LHCN-M2 (cell line): ENCODE measurements around the gene MVB12B. TPM values are rescaled to one million over a fixed set of nuclear protein-coding genes. Genes with fewer than 3 reads are reported as not detected.

Source experiments
- DNase-seq: peaks from one replicate; pipeline ENCODE4 v3.0.0-alpha.2; 2012; ENCODE audit warnings: low read depth
- total RNA-seq: library from RNA; depleted of rRNA; stranded (reverse); fragments of >200 nt; gene quantifications from 2 replicates; pipeline ENCODE4 v1.2.3, GENCODE V29; 2014

The MVB12B gene
- total RNA-seq, 1 experiment from 2014 or later = 4.8 TPM

GRCh38 chr9:126516936-126517832 lies 190.6 kb downstream of the MVB12B start:
- DNase-seq = peak; percentile 55

GRCh38 chr9:126517833-126518356 lies 191.3 kb downstream of the MVB12B start:
- DNase-seq = no peak

DNA sequence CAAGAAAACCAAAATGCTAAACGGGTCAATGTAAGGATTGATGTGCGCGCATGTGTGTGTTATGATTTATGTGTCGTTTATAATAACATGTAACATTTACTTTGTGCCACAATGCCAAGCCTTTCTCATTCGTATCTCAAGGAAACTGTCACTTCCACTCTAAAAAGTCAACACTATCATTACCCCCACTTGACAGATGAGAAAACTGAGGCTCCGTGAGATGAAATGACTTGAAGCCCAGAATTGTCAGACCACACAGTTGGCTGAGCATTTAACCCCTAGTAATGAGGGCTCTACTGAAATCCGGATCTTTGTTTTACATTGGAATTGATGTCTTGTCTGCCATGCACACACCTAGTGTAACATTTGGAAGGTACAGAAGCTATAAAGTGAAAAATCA lies 192.1 kb downstream of the MVB12B start:
- no peak for DNase-seq

GRCh38 chr9:126519660-126520420 lies 193.2 kb downstream of the MVB12B start:
- peak; percentile 35 for DNase-seq

GRCh38 chr9:126520453-126520852 lies 193.8 kb downstream of the MVB12B start:
- DNase-seq = no peak

DNA sequence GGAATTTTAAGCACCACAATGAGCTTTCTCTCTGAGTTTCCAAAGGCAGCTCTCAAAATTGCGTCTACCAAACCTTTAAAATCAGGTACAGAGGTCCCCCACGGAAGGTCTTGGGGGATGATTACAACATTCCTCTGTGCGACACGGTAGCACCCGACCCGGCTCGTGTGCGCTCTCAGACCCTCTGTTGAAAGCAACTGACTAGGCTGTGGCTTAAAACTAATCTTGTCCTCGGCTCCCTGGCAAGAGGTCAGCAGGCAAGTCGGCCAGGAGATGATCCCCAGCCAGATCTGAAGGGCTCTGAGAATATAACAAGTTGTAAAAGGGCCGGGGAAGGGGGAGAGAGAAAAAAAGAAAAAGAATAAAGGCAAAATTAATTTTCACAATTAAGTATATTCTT lies 194.5 kb downstream of the MVB12B start:
- DNase-seq = no peak

- DNase-seq = no peak
These were observed 194.9 kb downstream of the MVB12B start for GRCh38 chr9:126521551-126521950.

GRCh38 chr9:126521976-126522590 lies 195.5 kb downstream of the MVB12B start:
- no peak for DNase-seq

DNA sequence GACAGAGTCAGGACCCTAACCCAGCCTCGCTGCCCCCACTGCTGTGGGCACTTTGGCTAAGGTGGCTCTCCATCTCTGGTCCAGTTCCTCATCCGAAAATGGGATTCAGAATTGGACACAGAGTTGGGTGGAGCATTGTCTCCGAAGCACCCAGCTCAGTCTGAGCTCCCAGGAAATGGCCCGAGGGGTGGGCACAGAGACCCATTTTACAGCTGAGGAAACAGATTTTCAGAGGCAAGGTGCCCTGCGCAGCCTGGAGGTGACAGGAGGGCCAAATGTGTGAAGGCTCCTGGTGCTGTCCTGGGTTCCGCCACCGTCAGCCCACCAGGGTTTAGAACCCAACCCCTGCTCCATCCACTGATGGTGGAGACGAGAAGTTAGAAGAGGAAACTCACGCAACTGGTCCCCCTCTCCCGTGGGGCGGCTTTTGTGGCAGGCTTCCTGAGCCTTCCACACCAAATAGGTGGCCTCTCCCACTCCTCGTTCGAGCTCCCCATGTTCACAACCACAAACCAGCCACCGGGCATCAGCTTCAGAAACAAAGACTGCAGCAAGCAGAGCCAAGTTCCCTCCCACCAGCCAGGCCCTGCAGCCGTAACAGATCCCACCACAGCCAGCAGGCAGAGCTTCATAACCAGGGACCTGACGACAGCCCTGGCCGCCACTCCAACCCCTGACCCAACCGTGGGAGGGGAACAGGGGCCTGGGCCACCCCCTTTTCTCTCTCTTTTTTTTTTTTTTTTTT lies 196.2 kb downstream of the MVB12B start:
- DNase-seq = no peak

DNA sequence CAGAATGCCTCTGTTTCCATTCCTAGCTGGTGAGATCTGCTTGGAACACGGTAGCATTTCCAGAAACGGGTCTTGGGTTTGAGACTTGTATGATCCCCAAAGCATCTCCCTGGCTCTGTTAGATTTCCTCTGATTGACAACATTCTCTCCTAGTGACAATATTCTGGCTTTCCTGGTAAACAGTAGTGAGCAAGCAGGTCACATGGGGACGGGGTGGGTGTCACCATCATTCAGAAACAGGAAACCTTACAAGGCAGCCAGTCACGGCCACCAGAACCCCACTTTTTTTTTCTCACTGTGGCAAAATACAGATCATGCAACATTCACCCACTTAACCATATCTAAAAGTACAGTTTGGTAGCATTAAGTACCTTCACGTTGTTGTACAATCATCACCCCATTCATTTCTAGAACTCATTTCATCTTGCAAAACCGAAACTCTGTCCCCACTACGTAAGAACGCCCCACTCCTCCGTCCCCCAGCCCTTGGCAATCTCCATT lies 197.0 kb downstream of the MVB12B start:
- DNase-seq = no peak

DNA sequence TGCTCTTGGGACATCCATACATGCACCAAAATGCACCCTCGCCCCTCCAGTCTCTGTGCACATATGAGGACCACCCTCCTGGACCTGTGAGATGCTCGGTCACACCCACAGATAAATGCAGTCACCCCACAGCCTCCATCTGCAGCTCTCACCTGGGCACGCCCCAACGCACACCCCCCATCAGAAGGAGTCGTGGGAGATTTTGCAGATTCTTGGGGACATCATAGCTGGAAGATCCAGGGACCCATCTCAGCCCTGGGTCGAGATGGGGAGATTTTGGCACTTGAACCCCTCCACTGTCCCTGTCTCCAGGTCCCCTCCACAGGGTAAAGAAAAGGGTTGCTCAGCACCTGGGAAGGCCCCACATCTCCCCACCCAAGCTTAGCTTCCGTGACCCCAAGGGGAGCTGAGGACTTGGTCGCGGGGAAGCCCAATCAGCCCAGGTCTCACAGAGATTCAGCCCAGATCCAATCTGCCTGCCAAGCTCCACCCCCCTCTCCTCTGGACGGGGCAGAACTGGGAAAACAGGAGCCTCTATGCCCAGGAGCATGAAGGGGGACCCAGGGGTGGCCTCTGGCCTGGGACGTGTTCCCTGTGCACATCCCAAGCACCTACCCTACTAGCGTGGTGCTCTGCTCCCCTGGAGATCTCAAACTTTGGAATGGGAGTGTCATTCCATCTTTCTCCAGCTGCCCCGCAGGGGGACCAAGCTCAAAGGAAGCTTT lies 197.9 kb downstream of the MVB12B start:
- DNase-seq = no peak

- no peak for DNase-seq
These were observed 199.8 kb downstream of the MVB12B start for GRCh38 chr9:126526218-126527108.

DNA sequence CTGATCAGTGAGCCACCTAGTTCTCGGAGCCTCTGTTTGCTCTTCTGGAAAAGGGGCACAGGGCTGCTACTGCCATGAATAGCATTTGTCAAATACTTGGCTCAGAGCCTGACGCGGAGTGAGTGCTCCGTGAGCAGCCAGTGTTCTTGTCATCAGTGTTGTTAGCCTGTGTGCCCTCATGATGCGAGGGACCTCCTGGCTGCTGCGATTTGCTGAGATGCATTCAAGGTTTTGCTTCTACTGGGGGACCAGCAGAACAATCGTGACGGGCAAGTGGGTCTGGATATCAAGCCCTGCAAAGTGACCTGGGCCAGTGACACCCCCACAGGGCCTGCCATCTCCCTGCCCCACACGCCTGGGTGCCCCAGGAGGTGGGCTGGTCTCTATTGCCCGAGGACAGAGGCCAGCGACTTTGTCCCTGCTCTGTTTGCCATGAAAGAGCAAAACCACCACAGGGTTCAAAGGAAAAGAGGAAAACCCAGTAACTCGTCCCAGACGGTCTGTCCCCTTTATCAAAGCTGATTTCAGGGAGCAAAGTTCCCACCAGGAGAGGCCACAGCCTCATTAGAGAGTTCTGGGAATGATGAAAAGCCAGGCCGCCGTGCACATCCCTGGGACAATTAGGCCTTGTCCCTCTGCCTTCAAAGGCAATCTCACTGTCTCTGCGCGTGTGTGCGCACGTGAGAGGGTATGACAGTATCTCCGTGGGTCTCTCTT lies 200.6 kb downstream of the MVB12B start:
- DNase-seq = no peak

DNA sequence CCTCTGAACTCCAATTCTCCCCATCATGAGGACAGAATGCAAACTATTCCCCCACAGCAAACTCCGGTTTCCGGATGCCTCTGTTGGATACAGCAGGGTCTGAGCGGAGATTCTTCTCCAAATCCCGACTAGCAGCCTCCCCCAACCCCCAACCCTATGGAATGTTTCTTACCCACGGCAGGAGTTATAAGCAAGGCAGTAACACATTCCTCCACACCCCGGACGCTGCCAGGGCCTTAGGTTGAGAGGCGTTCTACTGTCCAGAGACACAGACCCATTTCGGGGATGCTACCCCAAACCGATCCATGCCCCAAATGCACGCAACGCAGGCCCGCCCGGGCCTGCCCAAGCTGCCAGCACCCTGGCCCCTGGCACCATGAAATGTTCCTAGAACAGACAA lies 201.5 kb downstream of the MVB12B start:
- DNase-seq = no peak

DNA sequence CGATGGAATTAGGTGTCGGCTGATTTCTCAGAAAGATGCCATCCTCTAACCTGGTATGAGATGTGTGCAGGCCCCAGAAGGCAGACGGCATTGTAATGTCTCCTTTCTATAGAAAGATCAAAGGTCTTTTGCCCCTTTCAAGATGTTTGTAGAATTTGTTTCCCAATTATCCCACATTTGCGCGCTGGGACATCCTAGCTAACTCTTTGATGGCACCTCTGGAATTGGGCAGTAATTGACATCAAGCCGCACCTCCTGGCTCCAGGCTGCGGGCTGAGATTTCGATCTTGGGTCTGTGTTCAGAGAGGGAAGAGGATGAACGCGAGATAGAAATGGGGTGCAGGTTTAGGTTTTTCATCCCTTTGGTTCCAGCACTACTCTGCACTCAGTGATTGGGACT lies 202.3 kb downstream of the MVB12B start:
- DNase-seq = no peak

DNA sequence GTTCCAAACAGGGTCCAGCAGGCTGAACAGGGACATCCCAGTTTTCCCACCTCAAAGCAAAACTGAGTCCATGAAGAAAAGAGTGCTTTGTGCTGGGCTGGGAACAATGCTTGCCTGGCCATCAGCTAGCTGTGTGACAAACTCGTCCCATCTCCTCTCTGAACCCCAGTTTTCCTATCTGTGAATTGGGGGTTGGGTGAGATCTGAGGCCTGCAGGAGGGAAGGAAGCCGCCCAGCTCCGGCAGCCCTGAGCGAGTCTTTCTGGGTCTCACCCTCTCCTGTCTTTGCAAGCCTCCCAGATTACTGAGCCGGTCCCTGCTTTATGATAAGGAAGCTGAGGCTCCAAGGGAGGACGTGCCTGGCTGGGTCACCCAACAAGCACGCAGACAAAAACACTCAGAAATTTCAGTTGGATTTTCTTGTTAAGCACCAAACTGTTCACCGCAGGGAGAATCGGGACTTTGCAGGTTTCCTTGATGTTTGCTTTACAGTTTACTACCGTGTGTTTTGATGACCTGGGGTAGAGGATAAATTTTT lies 204.5 kb downstream of the MVB12B start:
- DNase-seq = no peak

- no peak for DNase-seq
These were observed 205.0 kb downstream of the MVB12B start for GRCh38 chr9:126531591-126531990.

DNA sequence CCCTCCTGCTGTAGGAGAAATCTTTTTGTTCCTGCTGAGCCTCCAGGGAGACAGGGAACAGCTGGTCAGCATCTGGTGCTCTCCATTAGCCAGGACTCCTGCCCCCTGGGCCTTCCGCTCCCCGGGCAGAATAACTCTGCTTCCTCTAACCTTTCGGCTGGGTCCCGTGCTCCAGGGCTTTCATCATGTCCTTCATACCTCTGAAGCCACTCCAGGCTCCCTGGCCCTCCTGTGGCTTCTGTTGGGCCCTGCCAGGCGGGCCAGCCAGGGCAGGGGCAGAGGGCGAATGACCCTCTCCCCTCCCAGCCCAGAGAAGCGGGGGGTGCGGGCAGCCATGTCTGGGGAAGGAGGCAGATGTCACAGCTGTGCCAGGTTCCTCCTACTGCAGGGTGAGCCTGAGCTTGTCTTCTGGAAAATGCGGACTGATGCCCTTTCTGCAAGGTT lies 205.4 kb downstream of the MVB12B start:
- DNase-seq = peak; percentile 21
